GM18873 (cell line): ENCODE results near the gene SEMA4D.

Source experiments
- ATAC-seq: cut with Tn5 transposase; IDR thresholded peaks from one replicate; pipeline ENCODE4 v1.9.1; 2021; ENCODE audit warnings: mild to moderate bottlenecking, moderate library complexity, moderate number of reproducible peaks; ENCODE audit not compliant: unreplicated experiment, low FRiP score

SEMA4D gene

GRCh38 chr9:89502671-89503070 is 4.8 kb upstream of the SEMA4D start:
- ATAC-seq: no peak

GRCh38 chr9:89502038-89502601 is 4.2 kb upstream of the SEMA4D start:
- no peak for ATAC-seq

- no peak for ATAC-seq
Measured at GRCh38 chr9:89501311-89501898, 3.5 kb upstream of the SEMA4D start.

DNA sequence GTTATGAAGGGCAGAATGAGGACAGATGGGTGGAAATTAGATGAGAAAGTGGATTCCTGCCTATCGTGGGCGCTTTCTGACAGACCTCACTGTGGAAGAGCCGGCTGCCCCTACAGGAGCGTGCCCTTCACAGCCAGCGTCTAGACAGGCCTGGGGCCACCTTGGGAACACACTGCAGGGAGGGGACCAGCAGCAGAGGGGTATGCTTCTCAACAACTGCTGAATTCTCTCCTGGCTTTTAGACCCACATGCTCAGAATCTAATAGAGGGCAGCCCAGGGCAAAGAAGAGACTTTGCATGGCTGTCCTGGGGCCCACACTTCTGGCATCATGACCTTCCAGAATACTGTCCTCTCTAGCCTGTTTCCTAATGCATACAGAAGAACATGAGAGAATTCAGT is 2.1 kb upstream of the SEMA4D start:
- ATAC-seq: no peak

DNA sequence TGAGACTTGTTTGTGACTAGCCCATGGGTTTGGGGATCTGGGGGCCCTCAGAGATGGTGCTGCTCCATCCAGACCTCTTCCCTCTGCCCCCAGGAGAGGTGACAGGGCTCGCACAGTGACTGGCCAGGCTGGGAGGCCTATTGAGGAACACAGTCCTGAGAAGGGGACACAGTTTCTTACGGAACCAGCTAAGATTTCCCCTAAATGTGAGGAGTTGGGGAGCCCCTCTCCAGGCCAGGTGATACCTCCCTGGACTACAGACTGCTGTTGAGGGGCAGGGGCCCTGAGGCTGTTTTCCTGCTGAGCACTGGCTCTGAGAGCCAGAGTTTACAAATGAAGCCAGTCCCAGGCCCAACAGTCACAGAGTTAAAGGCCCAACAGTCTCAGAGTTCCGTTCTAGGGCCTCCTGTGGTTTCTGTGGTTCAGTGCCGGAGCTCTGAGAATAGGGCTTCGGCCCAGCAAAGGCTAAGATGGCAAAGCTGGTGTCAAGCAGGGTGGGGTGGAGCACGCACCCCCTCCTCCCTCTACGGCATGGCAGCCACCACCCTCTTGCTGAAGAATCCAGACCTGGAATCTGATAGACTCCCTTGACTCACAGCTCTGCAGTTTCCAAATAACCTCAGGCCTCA is 1.1 kb upstream of the SEMA4D start:
- ATAC-seq: peak; percentile 38

- ATAC-seq: no peak
Measured at GRCh38 chr9:89497257-89497963, 503 bp downstream of the SEMA4D start.

- no peak for ATAC-seq
Measured at GRCh38 chr9:89496645-89497256, 1.2 kb downstream of the SEMA4D start.

GRCh38 chr9:89495824-89496560 is 1.9 kb downstream of the SEMA4D start:
- ATAC-seq: no peak

- ATAC-seq: no peak
Measured at GRCh38 chr9:89494199-89494598, 3.7 kb downstream of the SEMA4D start.

GRCh38 chr9:89493671-89494070 is 4.2 kb downstream of the SEMA4D start:
- ATAC-seq: no peak

GRCh38 chr9:89493181-89493580 is 4.7 kb downstream of the SEMA4D start:
- no peak for ATAC-seq

GRCh38 chr9:89492586-89492985 is 5.3 kb downstream of the SEMA4D start:
- no peak for ATAC-seq

GRCh38 chr9:89491694-89492093 is 6.2 kb downstream of the SEMA4D start:
- no peak for ATAC-seq

DNA sequence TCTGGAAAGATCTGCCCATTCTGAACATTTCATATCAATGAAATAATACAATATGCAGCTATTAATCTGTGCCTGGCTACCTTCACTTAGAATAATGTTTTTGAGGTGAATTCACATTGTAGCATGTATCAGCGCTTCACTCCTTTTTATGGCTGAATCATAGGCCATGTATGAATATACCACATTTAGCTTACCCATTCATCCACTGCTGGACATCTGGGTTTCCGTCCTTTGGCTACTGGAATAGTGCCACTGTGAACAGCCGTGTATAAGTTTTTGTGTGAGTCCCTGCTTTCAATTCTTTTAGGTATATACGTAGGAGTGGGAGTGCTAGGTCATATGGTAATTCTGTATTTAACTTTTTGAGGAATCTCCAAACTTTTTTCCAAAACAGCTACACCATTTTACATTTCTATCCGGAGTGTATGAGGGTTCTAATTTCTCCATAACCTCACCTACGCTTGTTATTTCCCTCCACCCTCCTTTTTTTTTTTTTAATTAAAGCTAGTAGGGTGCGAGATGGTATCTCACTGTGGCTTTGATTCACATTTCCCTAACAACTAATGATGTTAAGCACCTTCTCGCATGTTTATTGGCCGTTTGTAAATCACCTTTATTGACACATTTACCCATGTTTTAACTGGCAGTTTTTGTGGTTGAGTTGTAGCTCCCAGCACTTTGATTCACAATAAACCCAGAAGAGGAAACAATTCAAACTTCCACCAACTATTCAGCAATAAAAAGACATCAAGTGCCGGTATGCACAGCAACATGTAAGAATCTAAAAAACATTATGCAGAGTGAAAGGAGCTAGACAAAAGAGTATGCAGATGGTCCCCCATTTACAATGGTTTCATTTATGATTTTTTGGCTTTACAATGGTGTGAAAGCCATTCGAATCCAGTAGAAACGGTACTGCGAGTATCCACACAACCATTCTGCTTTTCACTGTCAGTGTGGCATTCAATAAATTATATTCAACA is 8.1 kb downstream of the SEMA4D start:
- no peak for ATAC-seq

DNA sequence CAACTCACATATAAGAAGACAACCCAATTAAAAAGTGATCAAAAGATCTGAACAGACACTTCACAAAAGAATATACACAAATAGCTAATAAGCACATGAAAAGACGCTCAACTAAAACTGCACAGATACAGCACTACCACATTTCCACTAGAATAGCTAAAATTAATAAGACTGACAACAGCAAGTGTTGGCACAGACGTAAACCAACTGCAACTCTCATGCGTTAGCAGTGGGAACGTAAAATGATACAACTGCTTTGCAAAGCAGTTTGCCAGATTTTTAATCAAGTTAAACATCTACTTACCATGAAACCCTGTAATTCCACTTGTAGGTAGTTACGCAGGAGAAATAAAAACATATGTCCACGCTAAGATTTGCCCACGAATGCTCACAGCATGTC is 9.0 kb downstream of the SEMA4D start:
- ATAC-seq: no peak

- no peak for ATAC-seq
Measured at GRCh38 chr9:89488131-89488530, 9.8 kb downstream of the SEMA4D start.

DNA sequence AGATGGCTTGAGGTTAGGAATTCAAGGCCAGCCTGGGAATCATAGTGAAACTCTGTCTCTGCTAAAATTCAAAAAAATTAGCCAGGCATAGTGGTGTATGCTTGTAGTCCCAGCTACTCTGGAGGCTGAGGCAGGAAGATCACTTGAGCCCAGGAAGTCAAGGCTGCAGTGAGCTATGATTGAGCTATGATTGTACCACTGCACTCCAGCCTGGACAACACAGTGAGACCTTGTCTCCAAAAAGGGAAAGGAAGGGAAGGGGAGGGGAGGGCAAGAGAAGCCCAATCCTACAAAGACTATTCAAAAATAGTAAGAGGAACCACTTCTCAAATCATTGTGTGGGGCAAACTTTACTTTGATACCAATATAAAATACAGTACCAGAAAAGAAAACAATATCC is 11.2 kb downstream of the SEMA4D start:
- ATAC-seq: no peak

DNA sequence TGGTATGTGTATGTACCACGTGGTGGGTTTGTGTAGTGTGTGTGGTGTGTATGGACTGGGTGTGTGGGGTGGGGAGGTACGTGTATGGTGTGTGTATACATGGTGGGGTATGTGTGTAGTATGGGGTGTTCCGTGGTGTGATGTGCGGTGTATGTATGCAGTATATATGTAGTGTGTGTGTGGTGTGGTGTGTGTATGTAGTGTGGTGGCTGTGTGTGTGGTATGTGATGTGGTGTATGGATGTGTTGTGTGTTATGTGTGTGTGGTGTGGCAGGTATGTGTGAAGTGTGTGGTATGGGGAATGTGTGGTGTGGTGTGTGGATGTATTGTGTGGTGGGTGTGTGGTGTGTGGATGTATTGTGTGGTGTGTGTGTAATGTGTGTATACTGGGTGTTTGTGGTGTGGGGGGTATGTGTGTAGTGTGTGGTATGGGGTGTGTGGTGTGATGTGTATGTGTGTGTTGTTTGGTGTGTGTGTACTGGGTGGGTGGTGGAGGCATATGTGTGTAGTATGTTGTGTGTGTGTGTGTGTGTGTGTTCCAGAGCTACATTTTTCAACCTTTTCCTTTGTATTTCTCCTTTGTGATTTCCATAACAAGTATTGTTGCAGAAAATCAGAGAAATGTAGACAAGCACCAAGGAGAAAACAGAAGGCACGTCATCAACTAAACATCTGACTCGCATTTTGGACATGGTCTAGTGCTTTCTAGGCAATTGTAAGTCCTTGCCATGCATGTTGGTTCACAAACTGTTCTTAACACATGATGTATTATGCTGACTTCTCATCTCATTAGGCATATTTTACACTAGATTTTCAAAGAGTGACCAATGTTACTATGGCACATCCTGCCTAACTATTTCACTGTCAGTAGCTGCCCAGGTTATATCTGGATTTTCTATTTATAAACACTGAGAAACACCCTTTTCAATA is 13.2 kb downstream of the SEMA4D start:
- no peak for ATAC-seq
